IMR-90 (cell line): ENCODE measurements around the gene TAF1B. TPM values are rescaled to one million over a fixed set of nuclear protein-coding genes. Genes with fewer than 3 reads are reported as not detected.

Experiments used
- ATAC-seq: fragments of 200-7000 bp; cut with Tn5 transposase; 2 replicates; pipeline ENCODE4 v1.9.1; 2020; ENCODE audit warnings: low read depth, mild to moderate bottlenecking, moderate library complexity
- BruUV-seq: library from RNA; stranded (reverse); fragments of 400-500 nt; replicated peaks from 2 replicates; lab custom pipeline; 2021; lab: Mats Ljungman, UMichigan
- CTCF ChIA-PET: fragments of 300-600 bp; formaldehyde crosslinking; extraction: SDS; loops from one replicate; lab custom pipeline; 2021; ENCODE audit warnings: antibody characterized with exemption; lab: Yijun Ruan, JAX
- POLR2A ChIA-PET: fragments of 300-600 bp; sonication (Branson Sonifier 250); formaldehyde crosslinking; loops from one replicate; lab custom pipeline; 2022; ENCODE audit warnings: antibody characterized with exemption; ENCODE audit not compliant: unreplicated experiment; lab: Charles Lee
- DNase-seq: peaks from one replicate; pipeline ENCODE4 v3.0.0; 2013
- H2AFZ ChIP-seq: replicated peaks from 2 replicates; pipeline ENCODE3; 2013; ENCODE audit warnings: low read length, mild to moderate bottlenecking; ENCODE audit not compliant: poor library complexity
- H2AK5ac ChIP-seq: 2 replicates; pipeline ENCODE4 v1.6.1; 2013; ENCODE audit warnings: low read depth, low read length, inconsistent platforms
- H2AK9ac ChIP-seq: replicated peaks from 2 replicates; pipeline ENCODE3; 2013; ENCODE audit warnings: mild to moderate bottlenecking, low read depth, low read length, moderate library complexity; ENCODE audit not compliant: poor library complexity
- H2BK120ac ChIP-seq: 2 replicates; pipeline ENCODE4 v1.6.1; 2013; ENCODE audit warnings: low read depth, low read length, inconsistent platforms
- H2BK15ac ChIP-seq: 3 replicates; pipeline ENCODE4 v1.6.1; 2013; ENCODE audit warnings: low read depth, low read length, inconsistent platforms
- H2BK20ac ChIP-seq: 2 replicates; pipeline ENCODE4 v1.6.1; 2013; ENCODE audit warnings: low read depth, mild to moderate bottlenecking, inconsistent platforms, low read length, moderate library complexity
- H2BK5ac ChIP-seq: 2 replicates; pipeline ENCODE4 v1.6.1; 2013; ENCODE audit warnings: mild to moderate bottlenecking, low read depth, low read length, inconsistent platforms; ENCODE audit not compliant: poor library complexity, severe bottlenecking
- H3K14ac ChIP-seq: replicated peaks from 2 replicates; pipeline ENCODE4 v1.6.1; 2013; ENCODE audit warnings: low read depth, low read length, inconsistent platforms
- H3K18ac ChIP-seq: 2 replicates; pipeline ENCODE4 v1.6.1; 2013; ENCODE audit warnings: low read depth, low read length, control low read depth
- H3K23ac ChIP-seq: 2 replicates; pipeline ENCODE4 v1.6.1; 2013; ENCODE audit warnings: low read depth, low read length, inconsistent platforms
- H3K27ac ChIP-seq: 2 replicates; pipeline ENCODE4 v1.5.1; 2013; ENCODE audit warnings: mild to moderate bottlenecking, control low read depth, low read length; ENCODE audit not compliant: insufficient read depth
- H3K27me3 ChIP-seq: 2 replicates; pipeline ENCODE4 v1.6.1; 2013; ENCODE audit warnings: low read length; ENCODE audit not compliant: control insufficient read depth, insufficient read depth
- H3K36me3 ChIP-seq: 2 replicates; pipeline ENCODE4 v1.6.1; 2013; ENCODE audit warnings: low read length, mixed read lengths; ENCODE audit not compliant: control insufficient read depth, insufficient read depth
- H3K4ac ChIP-seq: 2 replicates; pipeline ENCODE4 v1.6.1; 2013; ENCODE audit warnings: low read depth, low read length, inconsistent platforms
- H3K4me1 ChIP-seq: 2 replicates; pipeline ENCODE4 v1.6.1; 2013; ENCODE audit warnings: low read length, mixed read lengths; ENCODE audit not compliant: control insufficient read depth, insufficient read depth
- H3K4me2 ChIP-seq: 2 replicates; pipeline ENCODE4 v1.6.1; 2013; ENCODE audit warnings: low read depth, mild to moderate bottlenecking, control low read depth, low read length, moderate library complexity
- H3K4me3 ChIP-seq: 2 replicates; pipeline ENCODE4 v1.5.1; 2013; ENCODE audit warnings: low read depth, mild to moderate bottlenecking, control low read depth, low read length, moderate library complexity; ENCODE audit not compliant: insufficient read depth
- H3K56ac ChIP-seq: 2 replicates; pipeline ENCODE4 v1.6.1; 2013; ENCODE audit warnings: low read length, inconsistent platforms; ENCODE audit not compliant: insufficient read depth; ENCODE audit errors: extremely low read depth
- H3K79me1 ChIP-seq, 2 experiments: 2 replicates each; pipeline ENCODE4 v1.6.1; 2013; ENCODE audit warnings: low read length in 2 of 2, inconsistent platforms in 1 of 2, low read depth in 1 of 2
- H3K9ac ChIP-seq: 2 replicates; pipeline ENCODE4 v1.6.1; 2013; ENCODE audit warnings: low read depth, low read length, control low read depth
- H3K9me1 ChIP-seq: 2 replicates; pipeline ENCODE4 v1.6.1; 2013; ENCODE audit warnings: low read length, inconsistent platforms; ENCODE audit not compliant: insufficient read depth
- H3K9me3 ChIP-seq: 2 replicates; pipeline ENCODE4 v1.6.1; 2013; ENCODE audit warnings: low read length; ENCODE audit not compliant: control insufficient read depth, insufficient read depth
- H4K20me1 ChIP-seq: 2 replicates; pipeline ENCODE4 v1.6.1; 2013; ENCODE audit warnings: low read length, inconsistent platforms; ENCODE audit not compliant: insufficient read depth
- H4K5ac ChIP-seq: 2 replicates; pipeline ENCODE4 v1.6.1; 2013; ENCODE audit warnings: mild to moderate bottlenecking, low read depth, low read length, control low read depth
- H4K8ac ChIP-seq, 2 experiments: 2 replicates each; pipeline ENCODE4 v1.6.1; 2013; ENCODE audit warnings: low read depth in 2 of 2, low read length in 2 of 2, control low read depth in 1 of 2, inconsistent platforms in 1 of 2
- H4K91ac ChIP-seq: 2 replicates; pipeline ENCODE4 v1.6.1; 2013; ENCODE audit warnings: low read depth, low read length, inconsistent platforms; ENCODE audit not compliant: insufficient read depth
- BHLHE40 ChIP-seq: fragments of 150-350 bp; IDR thresholded peaks from 2 replicates; pipeline ENCODE4 v1.6.1; 2016; ENCODE audit warnings: mild to moderate bottlenecking, low read depth, low read length
- CEBPB ChIP-seq: IDR thresholded peaks from 2 replicates; pipeline ENCODE4 v1.6.1; 2012; ENCODE audit warnings: low read depth, low read length, improper control_type of control experiment
- CHD1 ChIP-seq: IDR thresholded peaks from 2 replicates; pipeline ENCODE4 v1.6.1; 2012; ENCODE audit warnings: low read depth, low read length, improper control_type of control experiment
- CTCF ChIP-seq: conservative IDR thresholded peaks from 2 replicates; pipeline ENCODE4 v1.5.1; 2012; ENCODE audit warnings: mild to moderate bottlenecking, low read depth, low read length, improper control_type of control experiment
- FOS ChIP-seq: fragments of 150-350 bp; IDR thresholded peaks from 2 replicates; pipeline ENCODE4 v1.6.1; 2016; ENCODE audit warnings: low read depth, low read length
- MAFK ChIP-seq: IDR thresholded peaks from 2 replicates; pipeline ENCODE4 v1.6.1; 2012; ENCODE audit warnings: low read depth, low read length, improper control_type of control experiment
- MAZ ChIP-seq: IDR thresholded peaks from 2 replicates; pipeline ENCODE4 v1.6.1; 2012; ENCODE audit warnings: low read depth, mild to moderate bottlenecking, low read length, improper control_type of control experiment, moderate library complexity, borderline replicate concordance
- MXI1 ChIP-seq: IDR thresholded peaks from 2 replicates; pipeline ENCODE4 v1.6.1; 2012; ENCODE audit warnings: low read depth, mild to moderate bottlenecking, low read length, moderate library complexity, borderline replicate concordance
- NFE2L2 ChIP-seq: fragments of 150-350 bp; IDR thresholded peaks from 2 replicates; pipeline ENCODE4 v1.6.1; 2016; ENCODE audit warnings: low read depth, mild to moderate bottlenecking, low read length
- POLR2A ChIP-seq: IDR thresholded peaks from 2 replicates; pipeline ENCODE4 v1.6.1; 2012; ENCODE audit warnings: mild to moderate bottlenecking, low read depth, low read length
- RAD21 ChIP-seq: IDR thresholded peaks from 2 replicates; pipeline ENCODE4 v1.6.1; 2012; ENCODE audit warnings: low read length, improper control_type of control experiment
- RCOR1 ChIP-seq: IDR thresholded peaks from 2 replicates; pipeline ENCODE4 v1.6.1; 2012; ENCODE audit warnings: mild to moderate bottlenecking, low read length, improper control_type of control experiment; ENCODE audit not compliant: insufficient replicate concordance
- RFX5 ChIP-seq: IDR thresholded peaks from 2 replicates; pipeline ENCODE4 v1.8.0; 2012; ENCODE audit warnings: low read depth, mild to moderate bottlenecking, low read length, moderate library complexity
- SMC3 ChIP-seq: fragments of 150-350 bp; IDR thresholded peaks from 2 replicates; pipeline ENCODE4 v1.6.1; 2016; ENCODE audit warnings: low read depth, mild to moderate bottlenecking, antibody characterized with exemption, low read length, moderate library complexity
- USF2 ChIP-seq: fragments of 150-350 bp; IDR thresholded peaks from 2 replicates; pipeline ENCODE4 v1.6.1; 2017; ENCODE audit warnings: mild to moderate bottlenecking, antibody characterized with exemption, low read length, low read depth
- WGBS, 2 experiments: methylation state at CpG; one replicate each; pipeline versions ENCODE4 v1.1.5 to v1.1.7; 2013; ENCODE audit warnings: missing lambda C conversion rate in 2 of 2; ENCODE audit not compliant: insufficient read length in 1 of 2; ENCODE audit errors: extremely low coverage in 2 of 2; 5-methylcytosine and 5-hydroxymethylcytosine counted together
- dilution Hi-C: fragments of 300-500 bp; cut with HindIII; formaldehyde crosslinking; loops from one replicate; pipeline ENCODE4 v1.14.3; 2018; ENCODE audit warnings: low sequenced_read_pairs; ENCODE audit not compliant: unreplicated experiment
- in situ Hi-C: fragments of 300-500 bp; cut with MboI; formaldehyde crosslinking; loops from 3 replicates; pipeline ENCODE4 v1.14.3; 2019; ENCODE audit warnings: low sequenced_read_pairs, inconsistent platforms, mixed read lengths
- intact Hi-C: fragments of 100-400 bp; cut with micrococcal nuclease; formaldehyde crosslinking; loops from 2 replicates; pipeline ENCODE4 v1.10.0; 2022
- polyA plus RNA-seq, 3 experiments: library from polyadenylated mRNA; depleted of rRNA; stranded (reverse); fragments of >200 nt; gene quantifications; 2 replicates each; pipeline ENCODE4 v1.2.3, GENCODE V29; 2012; ENCODE audit warnings: low replicate concordance in 1 of 3
- total RNA-seq: library from RNA; depleted of rRNA; stranded (reverse); fragments of >200 nt; gene quantifications from 2 replicates; pipeline ENCODE4 v1.2.3, GENCODE V29; 2012
- TF ChIP-seq, protein P1 (sequence below): fragments of 150-350 bp; IDR thresholded peaks from 2 replicates; pipeline ENCODE4 v1.6.1; 2016; ENCODE audit warnings: low read depth, mild to moderate bottlenecking, low read length, moderate library complexity, borderline replicate concordance

Gene TAF1B
- total and polyA plus RNA-seq, 2 of the 4 experiments (the other 2 are of a cell fraction), result 8.4 to 19.9 TPM

GRCh38 chr2:9818097-9818496, 25.2 kb upstream of the TAF1B start:
- H3K9me1 ChIP-seq, result no peaks in the 10 kb centered on the region
- dilution Hi-C loops (no loop called here), in situ Hi-C loops (loop anchor here (25.0 kb wide), 1 partner anchor 844 kb away; no protein-coding TSS in a partner anchor), intact Hi-C loops (no loop called here)
- no peak overlapping the region for H2AK9ac ChIP-seq
- no TSS peak for BruUV-seq
- H2BK20ac ChIP-seq, result no peak overlapping the region
- no peak overlapping the region for H4K5ac ChIP-seq
- H3K14ac ChIP-seq, result no peak overlapping the region
- no peak overlapping the region for H4K91ac ChIP-seq
- no peak overlapping the region for H3K4me3 ChIP-seq
- H3K27ac ChIP-seq, result no peak overlapping the region
- H2BK120ac ChIP-seq, result no peak overlapping the region
- no peak overlapping the region for H4K8ac ChIP-seq
- H3K79me1 ChIP-seq, result no peaks in the 10 kb centered on the region
- no peak overlapping the region for H3K9ac ChIP-seq
- no peak overlapping the region for H3K18ac ChIP-seq
- H2AFZ ChIP-seq, result no peak overlapping the region
- H3K23ac ChIP-seq, result no peak overlapping the region
- DNase-seq (no peak), ATAC-seq (no peak)
- H4K20me1 ChIP-seq, result no peaks in the 10 kb centered on the region
- peaks cover 3% of the 10 kb centered on the region; the same call in 1 of the 2 replicates for H3K4me1 ChIP-seq
- TF ChIP-seq RAD21 (no peak), MXI1 (no peak), RCOR1 (no peak), MAFK (no peak), CEBPB (no peak), POLR2A (no peak), CHD1 (no peak), FOS (no peak), SMC3 (no peak), BHLHE40 (no peak), NFE2L2 (no peak), CTCF (no peak), USF2 (no peak), RFX5 (no peak), MAZ (no peak)
- TF ChIP-seq, protein P1, sequence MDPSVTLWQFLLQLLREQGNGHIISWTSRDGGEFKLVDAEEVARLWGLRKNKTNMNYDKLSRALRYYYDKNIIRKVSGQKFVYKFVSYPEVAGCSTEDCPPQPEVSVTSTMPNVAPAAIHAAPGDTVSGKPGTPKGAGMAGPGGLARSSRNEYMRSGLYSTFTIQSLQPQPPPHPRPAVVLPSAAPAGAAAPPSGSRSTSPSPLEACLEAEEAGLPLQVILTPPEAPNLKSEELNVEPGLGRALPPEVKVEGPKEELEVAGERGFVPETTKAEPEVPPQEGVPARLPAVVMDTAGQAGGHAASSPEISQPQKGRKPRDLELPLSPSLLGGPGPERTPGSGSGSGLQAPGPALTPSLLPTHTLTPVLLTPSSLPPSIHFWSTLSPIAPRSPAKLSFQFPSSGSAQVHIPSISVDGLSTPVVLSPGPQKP, result no peak
- ChIA-PET CTCF (no interaction called here), POLR2A (no interaction called here)
- WGBS, 2 experiments, result no CpG with 5 or more reads among the region's 2 CpGs
- H3K9me3 ChIP-seq, result no peaks in the 10 kb centered on the region
- H3K36me3 ChIP-seq, result no peaks in the 10 kb centered on the region
- H3K27me3 ChIP-seq, result peaks cover 3% of the 10 kb centered on the region
- H2AK5ac ChIP-seq, result no peak overlapping the region
- H2BK5ac ChIP-seq, result no peak overlapping the region
- H3K4ac ChIP-seq, result no peak overlapping the region
- H3K56ac ChIP-seq, result no peak overlapping the region
- H3K4me2 ChIP-seq, result no peak overlapping the region
- H2BK15ac ChIP-seq, result no peak overlapping the region
